Measurements from ENCODE around the gene TRIM77.
"Not testable (repeated sequence)": the region's sequence is repeated elsewhere in the genome, so short reads cannot be mapped to it uniquely, and the experiment has no call there.

DNA sequence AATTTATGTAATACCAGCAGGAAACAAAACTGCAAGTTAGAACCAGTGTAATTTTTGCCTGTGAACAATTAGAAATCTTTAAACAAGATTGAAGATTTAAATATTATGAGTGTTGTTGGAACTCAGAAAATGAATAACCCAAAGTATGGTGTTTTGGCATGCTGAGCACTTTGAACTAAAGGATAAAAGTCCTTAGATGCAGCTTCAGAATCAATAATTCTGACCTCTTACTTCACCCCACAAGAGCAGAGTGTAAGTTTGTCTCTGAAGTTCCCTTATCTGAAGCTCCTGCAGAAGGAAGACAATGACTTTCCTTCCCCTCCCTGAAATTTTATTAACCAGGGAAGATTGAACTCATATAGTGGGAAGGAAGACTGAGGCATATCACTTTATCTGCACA lies 40.5 kb upstream of the TRIM77 start:
- not testable (repeated sequence) for TF ChIP-seq POLR2AphosphoS5, POLR2A, EP300 (IDR thresholded peaks at IDR 0.05)
- TF ChIP-seq, protein P1, sequence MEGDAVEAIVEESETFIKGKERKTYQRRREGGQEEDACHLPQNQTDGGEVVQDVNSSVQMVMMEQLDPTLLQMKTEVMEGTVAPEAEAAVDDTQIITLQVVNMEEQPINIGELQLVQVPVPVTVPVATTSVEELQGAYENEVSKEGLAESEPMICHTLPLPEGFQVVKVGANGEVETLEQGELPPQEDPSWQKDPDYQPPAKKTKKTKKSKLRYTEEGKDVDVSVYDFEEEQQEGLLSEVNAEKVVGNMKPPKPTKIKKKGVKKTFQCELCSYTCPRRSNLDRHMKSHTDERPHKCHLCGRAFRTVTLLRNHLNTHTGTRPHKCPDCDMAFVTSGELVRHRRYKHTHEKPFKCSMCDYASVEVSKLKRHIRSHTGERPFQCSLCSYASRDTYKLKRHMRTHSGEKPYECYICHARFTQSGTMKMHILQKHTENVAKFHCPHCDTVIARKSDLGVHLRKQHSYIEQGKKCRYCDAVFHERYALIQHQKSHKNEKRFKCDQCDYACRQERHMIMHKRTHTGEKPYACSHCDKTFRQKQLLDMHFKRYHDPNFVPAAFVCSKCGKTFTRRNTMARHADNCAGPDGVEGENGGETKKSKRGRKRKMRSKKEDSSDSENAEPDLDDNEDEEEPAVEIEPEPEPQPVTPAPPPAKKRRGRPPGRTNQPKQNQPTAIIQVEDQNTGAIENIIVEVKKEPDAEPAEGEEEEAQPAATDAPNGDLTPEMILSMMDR (IDR thresholded peaks at IDR 0.05), result not testable (repeated sequence)

All from upper lobe of left lung (tissue), 4 donors.